Panc1 (cell line): ENCODE results near the gene ECHDC1. TPM values are rescaled to one million over a fixed set of nuclear protein-coding genes. Genes with fewer than 3 reads are reported as not detected.
A peak's percentile ranks its signal among the peaks of the same experiment; 100 is the strongest.

ENCODE experiments used
- ATAC-seq: fragments of 200-7000 bp; cut with Tn5 transposase; 2 replicates; pipeline ENCODE4 v1.9.1; 2020; ENCODE audit warnings: mild to moderate bottlenecking, moderate library complexity
- BruUV-seq: library from RNA; stranded (reverse); fragments of 400-500 nt; replicated peaks from 2 replicates; lab custom pipeline; 2021; lab: Mats Ljungman, UMichigan
- CTCF ChIA-PET: fragments of 300-600 bp; sonication (Branson Sonifier 250); formaldehyde crosslinking; loops from one replicate; lab custom pipeline; 2022; ENCODE audit warnings: antibody characterized with exemption; lab: Charles Lee
- POLR2A ChIA-PET: fragments of 300-600 bp; sonication (Branson Sonifier 250); formaldehyde crosslinking; loops from one replicate; lab custom pipeline; 2022; ENCODE audit warnings: antibody characterized with exemption; lab: Charles Lee
- DNase-seq: peaks from one replicate; pipeline ENCODE4 v3.0.0-alpha.2; 2010; ENCODE audit warnings: low read depth, low spot score
- H3K27ac ChIP-seq: 2 replicates; pipeline ENCODE4 v1.5.1; 2011; ENCODE audit warnings: mild to moderate bottlenecking, low read length, inconsistent platforms
- H3K27me3 ChIP-seq: fragments of 200-500 bp; sonication (Bioruptor generic); 2 replicates; pipeline ENCODE4 v1.6.0; 2014; ENCODE audit warnings: low read length, inconsistent platforms; ENCODE audit not compliant: control insufficient read depth, insufficient read depth
- H3K36me3 ChIP-seq: fragments of 200-500 bp; sonication (Bioruptor generic); 2 replicates; pipeline ENCODE4 v1.5.1; 2014; ENCODE audit warnings: inconsistent platforms, mild to moderate bottlenecking, low read length, moderate library complexity; ENCODE audit not compliant: control insufficient read depth, insufficient read depth
- H3K4me1 ChIP-seq: 2 replicates; pipeline ENCODE4 v1.5.1; 2011; ENCODE audit warnings: inconsistent platforms, mild to moderate bottlenecking, low read length, moderate library complexity; ENCODE audit not compliant: control insufficient read depth, insufficient read depth
- H3K4me3 ChIP-seq, 2 experiments: 2 replicates each; pipeline ENCODE4 v1.5.1; 2011 to 2012; ENCODE audit warnings: low read depth in 2 of 2, low read length in 2 of 2, mild to moderate bottlenecking in 2 of 2, inconsistent platforms in 1 of 2, moderate library complexity in 1 of 2
- H3K9me3 ChIP-seq: fragments of 200-500 bp; sonication (Bioruptor generic); 2 replicates; pipeline ENCODE4 v1.5.1; 2014; ENCODE audit warnings: low read depth, mild to moderate bottlenecking, inconsistent platforms, low read length, moderate library complexity; ENCODE audit not compliant: control insufficient read depth, insufficient read depth
- CTCF ChIP-seq: fragments of 450-650 bp; IDR thresholded peaks from 2 replicates; pipeline ENCODE4 v1.5.1; 2017; ENCODE audit warnings: mild to moderate bottlenecking
- POLR2AphosphoS5 ChIP-seq: IDR thresholded peaks from 2 replicates; pipeline ENCODE4 v1.6.1; 2012; ENCODE audit warnings: mild to moderate bottlenecking, low read depth, low read length, moderate library complexity
- SIN3A ChIP-seq: IDR thresholded peaks from 2 replicates; pipeline ENCODE4 v1.6.1; 2012; ENCODE audit warnings: low read depth, mild to moderate bottlenecking, low read length, moderate library complexity, borderline replicate concordance; ENCODE audit not compliant: insufficient read depth
- TCF7L2 ChIP-seq: IDR thresholded peaks from 2 replicates; pipeline ENCODE4 v1.6.1; 2011; ENCODE audit warnings: mild to moderate bottlenecking, low read depth, low read length, inconsistent platforms
- in situ Hi-C: cut with HindIII; loops from 2 replicates; pipeline ENCODE4 v1.10.0; 2016; ENCODE audit warnings: low sequenced_read_pairs, low pct_unique_long_range_greater_than_20kb
- intact Hi-C: fragments of 100-400 bp; cut with micrococcal nuclease; formaldehyde crosslinking; loops from one replicate; pipeline ENCODE4 v1.10.0; 2022; ENCODE audit not compliant: unreplicated experiment
- total RNA-seq: library from RNA; stranded (reverse); gene quantifications from one replicate; pipeline ENCODE4 v1.2.1, GENCODE V29; 2021; ENCODE audit not compliant: unreplicated experiment
- TF ChIP-seq, protein P1 (sequence below), 2 experiments: IDR thresholded peaks; 2 replicates each; pipeline ENCODE4 v1.6.1; 2011 to 2012; ENCODE audit warnings: low read depth in 2 of 2, control low read depth in 1 of 2, low read length in 1 of 2, mild to moderate bottlenecking in 1 of 2, moderate library complexity in 1 of 2; ENCODE audit not compliant: insufficient read depth in 1 of 2

Gene ECHDC1
- total RNA-seq, 1 experiment from 2014 or later: 81.9 TPM

- H3K36me3 ChIP-seq: peaks cover 3% of the 10 kb centered on the region; the same call in 1 of the 2 replicates
- no TSS peak for BruUV-seq
- DNase-seq: no peak
- no peak overlapping the region; the same call in 1 of the 2 replicates for H3K27ac ChIP-seq
- H3K4me3 ChIP-seq: no peak overlapping the region
- no peak for ATAC-seq
- H3K4me1 ChIP-seq: peaks cover 19% of the 10 kb centered on the region
- intact Hi-C loops (no loop called here), in situ Hi-C loops (no loop called here)
- TF ChIP-seq TCF7L2 (no peak), POLR2AphosphoS5 (no peak), CTCF (no peak), SIN3A (no peak)
- TF ChIP-seq, protein P1, sequence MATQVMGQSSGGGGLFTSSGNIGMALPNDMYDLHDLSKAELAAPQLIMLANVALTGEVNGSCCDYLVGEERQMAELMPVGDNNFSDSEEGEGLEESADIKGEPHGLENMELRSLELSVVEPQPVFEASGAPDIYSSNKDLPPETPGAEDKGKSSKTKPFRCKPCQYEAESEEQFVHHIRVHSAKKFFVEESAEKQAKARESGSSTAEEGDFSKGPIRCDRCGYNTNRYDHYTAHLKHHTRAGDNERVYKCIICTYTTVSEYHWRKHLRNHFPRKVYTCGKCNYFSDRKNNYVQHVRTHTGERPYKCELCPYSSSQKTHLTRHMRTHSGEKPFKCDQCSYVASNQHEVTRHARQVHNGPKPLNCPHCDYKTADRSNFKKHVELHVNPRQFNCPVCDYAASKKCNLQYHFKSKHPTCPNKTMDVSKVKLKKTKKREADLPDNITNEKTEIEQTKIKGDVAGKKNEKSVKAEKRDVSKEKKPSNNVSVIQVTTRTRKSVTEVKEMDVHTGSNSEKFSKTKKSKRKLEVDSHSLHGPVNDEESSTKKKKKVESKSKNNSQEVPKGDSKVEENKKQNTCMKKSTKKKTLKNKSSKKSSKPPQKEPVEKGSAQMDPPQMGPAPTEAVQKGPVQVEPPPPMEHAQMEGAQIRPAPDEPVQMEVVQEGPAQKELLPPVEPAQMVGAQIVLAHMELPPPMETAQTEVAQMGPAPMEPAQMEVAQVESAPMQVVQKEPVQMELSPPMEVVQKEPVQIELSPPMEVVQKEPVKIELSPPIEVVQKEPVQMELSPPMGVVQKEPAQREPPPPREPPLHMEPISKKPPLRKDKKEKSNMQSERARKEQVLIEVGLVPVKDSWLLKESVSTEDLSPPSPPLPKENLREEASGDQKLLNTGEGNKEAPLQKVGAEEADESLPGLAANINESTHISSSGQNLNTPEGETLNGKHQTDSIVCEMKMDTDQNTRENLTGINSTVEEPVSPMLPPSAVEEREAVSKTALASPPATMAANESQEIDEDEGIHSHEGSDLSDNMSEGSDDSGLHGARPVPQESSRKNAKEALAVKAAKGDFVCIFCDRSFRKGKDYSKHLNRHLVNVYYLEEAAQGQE (IDR thresholded peaks at IDR 0.05; ENCODE audit: insufficient read depth in 1 of 2, low read depth in 2 of 2, low read length in 1 of 2): no peak
- POLR2A ChIA-PET: no interaction called here
- no peaks in the 10 kb centered on the region; the same call in 1 of the 2 replicates for H3K9me3 ChIP-seq
- H3K27me3 ChIP-seq: no peaks in the 10 kb centered on the region
- CTCF ChIA-PET: interaction anchor here (0.7 kb wide), 1 partner anchor 966 kb away, joined by 3 read pairs; no protein-coding TSS in a partner anchor
Measured at GRCh38 chr6:127348028-127348661, 4.7 kb upstream of the ECHDC1 start.

DNA sequence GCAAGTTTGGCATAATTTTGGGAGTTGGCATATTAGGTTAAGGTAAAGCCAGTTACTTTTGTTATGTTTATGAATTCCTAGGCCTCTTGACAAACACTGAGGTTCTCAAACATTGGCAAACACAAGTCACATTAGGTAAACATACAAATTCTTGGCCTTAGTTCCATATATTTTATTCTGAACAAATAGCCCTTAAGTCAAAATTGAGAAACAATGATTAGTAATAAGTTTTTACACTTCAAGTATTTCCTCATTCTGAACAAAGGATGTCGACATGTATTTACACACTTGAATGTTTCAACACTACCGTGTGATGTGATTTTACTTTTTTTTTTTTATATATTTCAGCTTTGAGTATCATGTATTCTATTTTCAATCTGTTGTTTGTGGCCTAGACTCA, 3.8 kb upstream of the ECHDC1 start:
- TF ChIP-seq SIN3A: no peak
- TF ChIP-seq TCF7L2: no peak
- TF ChIP-seq, protein P1 (IDR thresholded peaks at IDR 0.05; ENCODE audit: insufficient read depth in 1 of 2, low read depth in 2 of 2, low read length in 1 of 2): no peak
- no peak for TF ChIP-seq POLR2AphosphoS5
- no peak for TF ChIP-seq CTCF
- Histone ChIP-seq H3K27me3 (no peaks in the 10 kb centered on the region), H3K4me3 (no peak overlapping the region), H3K36me3 (peaks cover 3% of the 10 kb centered on the region; the same call in 1 of the 2 replicates), H3K4me1 (peaks cover 23% of the 10 kb centered on the region), H3K27ac (peak overlapping the region; percentile 59; the same call in 1 of the 2 replicates), H3K9me3 (no peaks in the 10 kb centered on the region)
- DNase-seq (no peak), ATAC-seq (no peak)
- POLR2A ChIA-PET: interaction anchor here (0.7 kb wide), 1 partner anchor 28 kb away, joined by 3 read pairs; no protein-coding TSS in a partner anchor
- intact Hi-C loops (no loop called here), in situ Hi-C loops (no loop called here)
- CTCF ChIA-PET: no interaction called here
- no TSS peak for BruUV-seq
